Glomerular visceral epithelial cell (primary cell): ENCODE results near the gene ATP9B.

Experiments
- DNase-seq: peaks from one replicate; pipeline ENCODE4 v3.0.0-alpha.2; 2016; ENCODE audit errors: extremely low spot score

Gene ATP9B

GRCh38 chr18:79410731-79411613 is 341.8 kb downstream of the ATP9B start:
- no peak for DNase-seq

GRCh38 chr18:79411614-79412526 is 342.7 kb downstream of the ATP9B start:
- no peak for DNase-seq

GRCh38 chr18:79413025-79413424 is 343.8 kb downstream of the ATP9B start:
- no peak for DNase-seq

GRCh38 chr18:79413426-79413825 is 344.2 kb downstream of the ATP9B start:
- DNase-seq = no peak

GRCh38 chr18:79413901-79414300 is 344.7 kb downstream of the ATP9B start:
- DNase-seq = no peak

DNA sequence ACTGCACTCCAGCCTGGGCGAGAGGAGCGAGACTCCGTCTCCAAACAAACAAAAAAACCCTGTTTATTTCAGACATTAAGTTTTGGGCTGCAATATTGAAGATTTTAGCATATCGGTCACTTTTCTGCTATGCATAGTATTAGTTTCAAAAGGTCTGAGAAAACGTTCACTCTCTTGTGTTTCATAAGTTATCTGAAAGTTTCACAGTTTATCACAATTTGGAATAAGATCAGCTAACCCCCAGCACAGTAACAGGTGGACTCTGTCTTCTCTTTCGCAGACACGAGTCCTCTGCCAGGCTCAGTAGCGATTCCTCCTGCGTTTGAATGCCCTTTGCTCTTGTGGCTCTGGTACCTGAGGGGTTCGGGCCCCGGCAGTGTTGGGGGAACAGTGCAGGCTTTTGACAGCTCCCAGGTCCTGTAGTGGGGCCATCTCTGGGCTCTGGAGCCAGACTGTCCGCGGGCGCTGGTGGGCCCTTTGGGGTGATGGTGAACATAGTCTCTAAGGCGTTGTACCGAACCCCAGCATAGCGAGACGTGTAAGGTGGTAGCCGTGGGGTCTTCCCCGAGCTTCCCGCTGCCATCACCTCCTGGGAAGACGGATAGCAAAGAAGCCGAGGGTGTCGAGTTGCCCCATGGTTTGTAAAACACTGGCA is 347.0 kb downstream of the ATP9B start:
- DNase-seq = no peak

GRCh38 chr18:79416677-79417052 is 347.5 kb downstream of the ATP9B start:
- no peak for DNase-seq

DNA sequence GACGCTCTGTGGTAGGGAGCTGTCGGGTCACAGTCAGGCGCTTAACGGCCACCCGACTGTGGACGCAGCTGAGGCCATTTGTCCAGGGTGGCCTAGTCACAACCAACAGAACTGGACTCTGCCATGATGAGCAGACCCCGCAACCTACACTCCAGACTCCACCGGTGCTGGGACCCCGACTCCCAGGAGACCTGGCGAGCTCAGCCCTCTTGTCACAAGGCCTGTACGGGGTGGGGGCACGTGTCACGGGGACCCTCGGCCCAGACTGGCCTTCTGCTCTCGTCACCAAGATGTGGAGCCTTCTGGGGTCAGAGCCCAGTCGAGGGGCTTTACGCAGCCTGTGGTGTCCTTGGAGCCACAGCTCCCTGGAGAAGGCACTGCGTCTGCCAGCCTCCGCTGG is 349.0 kb downstream of the ATP9B start:
- no peak for DNase-seq

DNA sequence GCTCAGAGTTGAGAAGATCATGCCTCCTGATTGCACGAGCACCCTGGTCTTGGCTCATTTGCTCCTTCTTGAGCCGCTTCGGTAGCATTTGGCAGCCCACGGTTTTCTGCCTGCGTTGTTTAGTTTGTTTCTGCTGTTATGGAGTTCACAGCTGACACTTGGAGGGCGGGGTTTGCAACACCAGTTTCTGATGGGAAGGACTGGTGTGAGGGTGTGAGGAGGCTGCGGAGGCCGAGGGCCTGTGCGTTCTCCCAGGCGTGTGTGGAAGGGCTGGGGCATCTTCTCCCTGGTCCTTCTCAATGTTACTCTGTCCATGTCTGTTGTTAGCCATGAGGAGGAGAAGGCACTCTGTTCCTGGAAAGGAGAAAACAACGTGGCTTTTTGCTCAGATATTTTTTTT is 349.4 kb downstream of the ATP9B start:
- no peak for DNase-seq

- no peak for DNase-seq
These were observed 351.0 kb downstream of the ATP9B start for GRCh38 chr18:79420033-79420745.

- no peak for DNase-seq
These were observed 352.2 kb downstream of the ATP9B start for GRCh38 chr18:79421275-79421857.

- peak; percentile 10 for DNase-seq
These were observed 353.0 kb downstream of the ATP9B start for GRCh38 chr18:79422022-79422782.

DNA sequence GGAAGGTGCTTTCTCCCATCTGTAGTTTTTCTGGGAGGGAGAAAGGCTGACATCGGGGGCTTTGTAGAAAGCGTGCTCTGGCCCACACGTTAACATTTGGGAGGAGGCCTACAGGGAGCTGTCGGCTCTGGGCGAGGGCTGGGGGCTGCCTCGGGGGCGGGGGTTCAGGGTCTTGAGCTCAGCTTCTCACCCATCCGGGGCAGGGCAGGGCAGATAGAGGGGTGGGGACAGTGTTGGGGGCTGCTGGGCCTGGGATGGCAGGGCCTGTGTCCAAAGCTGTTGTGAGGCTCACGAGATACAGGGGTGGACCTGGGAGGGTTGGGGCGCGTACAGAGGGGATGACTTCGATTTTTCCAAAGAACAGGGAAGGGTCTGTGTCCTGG is 353.6 kb downstream of the ATP9B start:
- no peak for DNase-seq

DNA sequence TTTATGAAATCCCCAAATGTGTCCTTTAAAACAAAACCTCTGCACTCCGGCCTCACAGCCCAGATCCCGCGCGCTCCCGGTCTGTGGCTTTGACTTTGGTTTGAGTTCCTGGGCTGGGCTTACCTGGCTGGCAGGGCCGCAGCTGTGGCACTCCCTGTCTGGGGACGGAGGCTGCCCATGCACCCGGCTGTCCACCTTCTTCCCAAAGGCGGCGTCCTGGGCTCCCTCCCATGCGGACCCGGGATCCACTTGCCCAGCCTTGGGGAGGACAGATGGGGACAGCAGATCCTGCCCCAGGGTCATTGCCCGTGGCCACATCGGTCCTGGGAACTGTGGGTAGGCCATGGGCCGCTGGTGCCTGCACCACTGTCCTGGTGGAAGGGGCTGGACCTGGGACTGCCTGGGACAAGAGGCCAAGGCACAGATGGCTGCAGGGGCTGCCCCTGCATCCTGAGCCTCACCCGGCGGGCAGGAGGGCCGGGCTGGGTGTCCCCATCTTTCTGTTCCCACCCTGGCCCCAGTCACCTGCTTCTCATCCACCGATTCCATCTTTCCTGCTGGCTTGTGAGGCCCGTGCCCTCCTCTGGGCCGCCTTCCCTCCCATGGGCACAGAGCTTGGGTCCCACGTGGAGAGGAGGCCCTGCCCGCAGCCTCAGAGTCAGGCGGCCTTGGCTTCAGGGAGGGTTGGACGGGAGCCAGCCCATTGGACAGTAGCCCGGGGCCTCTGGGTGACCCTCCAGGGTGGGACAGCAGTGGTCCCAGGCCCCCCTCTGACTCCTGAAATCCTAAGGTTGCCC is 354.2 kb downstream of the ATP9B start:
- DNase-seq = no peak

DNA sequence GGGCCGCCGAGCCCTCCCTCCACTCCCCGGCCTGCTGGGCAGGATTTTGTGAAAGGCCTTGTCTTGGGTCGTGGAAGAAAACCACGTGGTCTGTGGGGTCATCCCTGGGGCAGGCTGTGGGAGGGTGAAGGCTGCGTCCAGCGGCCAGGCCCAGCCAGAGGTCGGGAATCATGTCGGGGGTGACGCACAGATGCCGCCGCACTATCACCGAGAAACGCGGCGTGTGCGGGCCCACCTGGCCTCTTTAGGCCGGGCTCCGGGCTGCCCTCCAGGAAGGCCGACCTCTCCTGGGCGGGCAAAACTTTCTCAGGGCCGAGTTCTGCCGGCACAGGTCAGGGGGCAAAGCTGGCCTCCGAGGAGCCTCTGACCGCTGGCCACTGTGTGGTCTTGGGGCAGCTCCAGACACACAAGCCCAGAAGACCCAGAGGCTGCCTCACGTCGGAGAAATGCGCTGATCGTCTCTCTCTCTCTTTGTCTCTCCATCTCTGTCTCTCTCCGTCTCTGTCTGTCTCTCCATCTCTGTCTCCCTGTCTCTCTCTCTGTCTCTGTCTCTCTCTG is 354.9 kb downstream of the ATP9B start:
- DNase-seq = no peak

DNA sequence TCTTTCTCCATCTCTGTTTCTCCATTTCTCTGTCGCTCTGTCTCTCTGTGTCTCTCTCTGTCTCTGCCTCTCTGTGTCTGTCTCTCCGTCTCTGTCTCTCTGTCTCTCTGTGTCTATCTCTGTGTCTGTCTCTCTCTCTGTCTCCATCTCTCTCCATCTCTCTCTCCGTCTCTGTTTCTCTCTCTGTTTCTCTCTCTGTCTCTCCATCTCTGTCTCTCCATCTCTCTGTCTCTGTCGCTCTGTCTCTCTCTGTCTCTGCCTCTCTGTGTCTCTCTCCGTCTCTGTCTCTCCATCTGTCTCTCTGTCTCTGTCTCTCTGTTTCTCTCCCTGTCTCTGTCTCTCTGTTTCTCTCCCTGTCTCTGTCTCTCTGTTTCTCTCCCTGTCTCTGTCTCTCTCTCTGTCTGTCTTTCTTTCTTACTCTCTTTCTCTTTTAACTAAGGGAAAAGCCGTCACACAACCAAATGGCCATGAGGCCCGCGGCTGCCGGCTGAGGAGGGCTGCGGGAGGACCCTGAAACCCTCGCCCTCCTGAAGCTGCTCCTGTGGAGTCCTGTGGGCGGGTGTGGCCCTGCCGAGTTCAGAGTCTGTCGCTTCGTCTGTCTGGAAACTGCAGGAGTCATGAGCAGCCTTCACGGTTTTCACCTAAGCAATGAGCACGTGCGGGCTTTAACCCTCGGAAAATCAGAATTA is 355.8 kb downstream of the ATP9B start:
- no peak for DNase-seq

DNA sequence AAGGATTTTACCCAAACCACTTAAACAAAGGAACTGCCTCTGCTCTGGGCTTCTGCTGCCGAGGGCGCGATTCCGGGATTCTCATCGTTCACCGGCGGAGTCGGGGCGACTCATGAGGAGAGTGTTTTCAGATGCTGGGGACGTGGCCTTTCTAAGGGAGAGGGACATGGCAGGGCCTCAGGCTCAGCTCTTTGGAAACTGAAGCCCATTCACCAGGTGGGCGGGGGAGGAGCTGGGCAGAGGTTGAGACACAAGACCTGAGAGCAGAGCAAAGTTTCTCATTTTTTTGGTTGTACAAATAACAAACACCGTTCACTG is 356.3 kb downstream of the ATP9B start:
- no peak for DNase-seq

DNA sequence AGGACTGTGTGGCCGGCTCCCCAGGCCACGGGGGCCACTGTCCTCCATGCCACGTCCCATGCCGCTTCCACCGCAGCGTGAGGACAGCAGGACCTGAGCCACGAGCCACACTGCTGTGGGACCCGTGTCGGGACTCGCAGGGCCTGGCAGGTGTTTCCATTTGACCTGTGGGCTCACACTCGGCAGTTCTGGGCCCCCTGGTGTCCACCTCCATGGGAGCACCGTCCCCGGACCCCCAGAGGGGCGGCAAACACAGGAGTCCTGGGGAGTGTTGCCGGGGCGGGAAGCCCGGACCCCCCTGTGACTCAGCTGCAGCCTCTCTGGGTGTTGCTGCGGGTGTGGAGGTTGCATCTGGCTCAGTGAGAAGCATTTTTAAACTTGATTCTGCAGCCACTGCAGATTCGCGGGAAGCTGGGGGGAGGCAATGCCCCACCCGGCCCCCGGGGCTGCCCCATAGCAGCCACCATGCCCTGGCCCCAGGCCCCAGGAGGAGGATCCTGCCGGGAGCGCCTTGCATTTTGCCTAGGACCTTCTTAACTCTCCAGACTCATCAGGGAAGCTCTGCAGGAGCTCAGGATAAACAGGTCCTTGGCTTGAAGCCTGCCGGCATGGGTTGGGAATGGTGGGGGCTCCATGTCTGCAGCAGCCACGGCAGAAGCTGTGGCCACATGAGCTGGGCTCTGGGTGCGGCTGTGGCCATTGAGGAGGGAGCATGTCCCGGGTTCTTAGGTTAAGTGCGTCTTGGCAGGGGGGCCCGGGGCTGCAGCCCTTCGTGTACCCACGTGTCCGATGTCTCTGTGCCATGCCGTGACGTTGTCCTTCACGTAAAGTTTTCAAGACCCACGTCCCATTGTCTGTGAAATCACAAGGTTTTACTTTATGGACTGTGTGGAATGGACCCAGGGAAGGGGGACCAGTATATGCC is 357.4 kb downstream of the ATP9B start:
- no peak for DNase-seq
